ENCODE measurements around the gene PLA2G6. TPM values are rescaled to one million over a fixed set of nuclear protein-coding genes. Genes with fewer than 3 reads are reported as not detected.

The PLA2G6 gene
- total RNA-seq, 1 experiment from 2014 or later, result 6.0 TPM

DNA sequence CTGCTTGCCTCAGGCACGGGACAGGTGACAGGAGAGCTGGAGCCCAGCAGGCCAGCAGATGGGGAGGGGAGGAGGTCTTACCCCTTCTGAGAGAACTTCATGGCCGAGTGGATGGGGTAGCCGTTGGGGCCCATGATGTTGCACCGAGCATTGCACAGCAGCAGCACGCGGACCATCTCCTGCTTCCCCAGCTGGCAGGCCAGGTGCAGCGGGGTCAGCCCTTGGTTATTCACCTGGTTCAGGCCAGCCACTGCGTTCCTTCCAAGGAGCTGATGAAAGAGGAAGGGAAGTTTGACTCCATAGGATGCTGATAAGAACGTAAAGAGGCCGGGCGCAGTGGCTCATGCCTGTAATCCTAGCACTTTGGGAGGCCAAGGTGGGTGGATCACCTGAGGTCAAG, 41.7 kb downstream of the PLA2G6 start:
- DNase-seq (no peak), ATAC-seq (no peak)
- H3K4me2 ChIP-seq (ENCODE audit: low read length), result no peak overlapping the region
- H3K9me2 ChIP-seq (replicated peaks; ENCODE audit: low read length), result no peaks in the 10 kb centered on the region
- ChIA-PET CTCF (no interaction called here), POLR2A (ENCODE audit: unreplicated experiment) (no interaction called here)
- no peaks in the 10 kb centered on the region for H3K36me3 ChIP-seq (ENCODE audit: low read depth, low read length)
- BruUV-seq (replicated peaks), result no TSS peak
- no peak for TF ChIP-seq CTCF (conservative IDR thresholded peaks at IDR 0.05; ENCODE audit: low read depth, low read length)
- TF ChIP-seq EZH2phosphoT487 (IDR thresholded peaks at IDR 0.05; ENCODE audit: borderline replicate concordance, low read length), result no peak
- no peak for TF ChIP-seq EZH2 (IDR thresholded peaks at IDR 0.05; ENCODE audit: low read length, unreplicated experiment)
- intact Hi-C loops (cut with micrococcal nuclease), result no loop called here
- H3K79me2 ChIP-seq (ENCODE audit: low read length), result no peaks in the 10 kb centered on the region
- H3K27ac ChIP-seq (ENCODE audit: low read length), result no peak overlapping the region
- no peak overlapping the region for H3K9ac ChIP-seq (ENCODE audit: low read length)
- H3K4me3 ChIP-seq (ENCODE audit: low read length), result no peak overlapping the region
- no peaks in the 10 kb centered on the region for H4K20me1 ChIP-seq (ENCODE audit: low read length)
- H3K27me3 ChIP-seq (ENCODE audit: low read length), result no peaks in the 10 kb centered on the region
- peaks cover 20% of the 10 kb centered on the region for H3K4me1 ChIP-seq (ENCODE audit: insufficient read depth, low read length)
- no peaks in the 10 kb centered on the region for H3K9me3 ChIP-seq (ENCODE audit: low read length)
- no peaks in the 10 kb centered on the region for H3F3A ChIP-seq (ENCODE audit: low read length, unreplicated experiment)
- H2AFZ ChIP-seq (ENCODE audit: low read length), result no peak overlapping the region

- Histone ChIP-seq H3K36me3 (ENCODE audit: low read depth, low read length) (no peaks in the 10 kb centered on the region), H3K9me3 (ENCODE audit: low read length) (no peaks in the 10 kb centered on the region), H4K20me1 (ENCODE audit: low read length) (no peaks in the 10 kb centered on the region), H3K4me3 (ENCODE audit: low read length) (no peak overlapping the region), H3K9ac (ENCODE audit: low read length) (no peak overlapping the region), H3K4me1 (ENCODE audit: insufficient read depth, low read length) (peaks cover 25% of the 10 kb centered on the region), H3K27ac (ENCODE audit: low read length) (no peak overlapping the region), H3K4me2 (ENCODE audit: low read length) (no peak overlapping the region), H3K79me2 (ENCODE audit: low read length) (no peaks in the 10 kb centered on the region), H3K27me3 (ENCODE audit: low read length) (no peaks in the 10 kb centered on the region), H3K9me2 (replicated peaks; ENCODE audit: low read length) (no peaks in the 10 kb centered on the region), H2AFZ (ENCODE audit: low read length) (no peak overlapping the region), H3F3A (ENCODE audit: low read length, unreplicated experiment) (no peaks in the 10 kb centered on the region)
- intact Hi-C loops (cut with micrococcal nuclease), result no loop called here
- POLR2A ChIA-PET (ENCODE audit: unreplicated experiment), result no interaction called here
- DNase-seq (no peak), ATAC-seq (no peak)
- CTCF ChIA-PET, result no interaction called here
- BruUV-seq (replicated peaks), result no TSS peak
- TF ChIP-seq CTCF (conservative IDR thresholded peaks at IDR 0.05; ENCODE audit: low read depth, low read length) (no peak), EZH2 (IDR thresholded peaks at IDR 0.05; ENCODE audit: low read length, unreplicated experiment) (no peak), EZH2phosphoT487 (IDR thresholded peaks at IDR 0.05; ENCODE audit: borderline replicate concordance, low read length) (no peak)
These were observed 42.7 kb downstream of the PLA2G6 start for GRCh38 chr22:38138961-38139360.

DNA sequence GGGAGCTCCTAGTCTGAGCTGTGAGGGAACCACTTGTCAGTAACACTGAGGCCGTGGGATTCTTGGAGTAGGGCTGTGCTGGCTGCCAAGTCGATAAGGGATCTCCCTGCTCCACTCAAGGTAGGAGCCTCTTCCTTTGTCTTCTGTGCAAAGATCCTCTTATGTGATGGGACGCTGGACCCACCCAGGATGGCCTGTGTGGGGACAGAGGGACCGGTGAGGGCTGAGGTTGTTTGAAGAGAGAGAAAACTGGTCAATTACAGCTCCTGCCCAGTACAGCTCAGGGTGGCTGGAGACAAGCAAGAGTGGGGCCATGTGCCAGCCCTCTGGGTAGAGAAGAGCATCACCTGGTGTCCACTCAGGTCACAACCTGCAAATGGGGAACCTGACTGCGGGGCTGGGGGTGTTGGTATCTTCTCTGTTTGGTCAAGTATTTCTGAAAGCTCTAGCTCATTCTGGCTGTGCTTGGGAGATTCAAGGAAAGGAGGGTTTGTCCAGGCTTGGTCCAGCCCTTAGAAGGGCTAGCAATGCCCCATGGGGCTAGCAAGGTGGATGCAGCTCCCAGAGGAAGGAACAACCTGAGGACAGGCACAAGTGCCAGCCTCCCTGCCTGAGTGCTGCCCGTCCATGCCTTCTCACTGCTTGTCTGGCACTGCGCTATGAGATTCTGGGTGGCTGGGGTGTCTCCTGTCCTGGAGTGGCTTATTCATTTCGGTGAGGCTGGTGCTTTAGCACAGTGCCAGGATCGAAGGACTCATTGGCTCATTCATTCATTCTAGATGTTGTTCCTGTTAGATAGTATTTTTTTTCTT, 43.5 kb downstream of the PLA2G6 start:
- no peaks in the 10 kb centered on the region for H3K79me2 ChIP-seq (ENCODE audit: low read length)
- no peaks in the 10 kb centered on the region for H3K27me3 ChIP-seq (ENCODE audit: low read length)
- peaks cover 20% of the 10 kb centered on the region for H3K4me1 ChIP-seq (ENCODE audit: insufficient read depth, low read length)
- H3K36me3 ChIP-seq (ENCODE audit: low read depth, low read length), result no peaks in the 10 kb centered on the region
- no peak overlapping the region for H3K4me3 ChIP-seq (ENCODE audit: low read length)
- no peak overlapping the region for H3K27ac ChIP-seq (ENCODE audit: low read length)
- ChIA-PET CTCF (no interaction called here), POLR2A (ENCODE audit: unreplicated experiment) (no interaction called here)
- no TSS peak for BruUV-seq (replicated peaks)
- H3K9me3 ChIP-seq (ENCODE audit: low read length), result no peaks in the 10 kb centered on the region
- H4K20me1 ChIP-seq (ENCODE audit: low read length), result no peaks in the 10 kb centered on the region
- intact Hi-C loops (cut with micrococcal nuclease), result no loop called here
- H3K9me2 ChIP-seq (replicated peaks; ENCODE audit: low read length), result no peaks in the 10 kb centered on the region
- TF ChIP-seq EZH2phosphoT487 (IDR thresholded peaks at IDR 0.05; ENCODE audit: borderline replicate concordance, low read length) (no peak), CTCF (conservative IDR thresholded peaks at IDR 0.05; ENCODE audit: low read depth, low read length) (no peak), EZH2 (IDR thresholded peaks at IDR 0.05; ENCODE audit: low read length, unreplicated experiment) (no peak)
- no peak overlapping the region for H3K9ac ChIP-seq (ENCODE audit: low read length)
- DNase-seq (no peak), ATAC-seq (no peak)
- no peaks in the 10 kb centered on the region for H3F3A ChIP-seq (ENCODE audit: low read length, unreplicated experiment)
- no peak overlapping the region for H2AFZ ChIP-seq (ENCODE audit: low read length)
- no peak overlapping the region for H3K4me2 ChIP-seq (ENCODE audit: low read length)

Measured in PC-3 (cell line).